Measurements from ENCODE around the gene CBFA2T3. TPM values are rescaled to one million over a fixed set of nuclear protein-coding genes. Genes with fewer than 3 reads are reported as not detected.

The CBFA2T3 gene
- total RNA-seq, 1 experiment from 2014 or later = not detected

GRCh38 chr16:88840600-88841215 is 136.3 kb downstream of the CBFA2T3 start:
- DNase-seq (ENCODE audit: low read depth) = no peak

GRCh38 chr16:88839745-88840599 is 137.0 kb downstream of the CBFA2T3 start:
- DNase-seq (ENCODE audit: low read depth) = no peak

GRCh38 chr16:88839026-88839529 is 137.9 kb downstream of the CBFA2T3 start:
- no peak for DNase-seq (ENCODE audit: low read depth)

GRCh38 chr16:88838566-88838965 is 138.4 kb downstream of the CBFA2T3 start:
- DNase-seq (ENCODE audit: low read depth) = no peak

- DNase-seq (ENCODE audit: low read depth) = no peak
Measured at GRCh38 chr16:88837806-88838205, 139.2 kb downstream of the CBFA2T3 start.

GRCh38 chr16:88836791-88837190 is 140.2 kb downstream of the CBFA2T3 start:
- DNase-seq (ENCODE audit: low read depth) = no peak

- no peak for DNase-seq (ENCODE audit: low read depth)
Measured at GRCh38 chr16:88835818-88836217, 141.2 kb downstream of the CBFA2T3 start.

GRCh38 chr16:88835383-88835782 is 141.6 kb downstream of the CBFA2T3 start:
- DNase-seq (ENCODE audit: low read depth) = no peak

GRCh38 chr16:88834670-88835069 is 142.3 kb downstream of the CBFA2T3 start:
- DNase-seq (ENCODE audit: low read depth) = no peak

GRCh38 chr16:88833086-88833485 is 143.9 kb downstream of the CBFA2T3 start:
- DNase-seq (ENCODE audit: low read depth) = no peak

- no peak for DNase-seq (ENCODE audit: low read depth)
Measured at GRCh38 chr16:88831838-88832237, 145.2 kb downstream of the CBFA2T3 start.

GRCh38 chr16:88830783-88831182 is 146.2 kb downstream of the CBFA2T3 start:
- no peak for DNase-seq (ENCODE audit: low read depth)

GRCh38 chr16:88830258-88830657 is 146.7 kb downstream of the CBFA2T3 start:
- no peak for DNase-seq (ENCODE audit: low read depth)

GRCh38 chr16:88828711-88829110 is 148.3 kb downstream of the CBFA2T3 start:
- no peak for DNase-seq (ENCODE audit: low read depth)

- no peak for DNase-seq (ENCODE audit: low read depth)
Measured at GRCh38 chr16:88827727-88828126, 149.3 kb downstream of the CBFA2T3 start.

GRCh38 chr16:88826070-88826840 is 150.8 kb downstream of the CBFA2T3 start:
- no peak for DNase-seq (ENCODE audit: low read depth)

- no peak for DNase-seq (ENCODE audit: low read depth)
Measured at GRCh38 chr16:88825146-88825545, 151.9 kb downstream of the CBFA2T3 start.

Other genes with a start within 250 kb of the CBFA2T3 start
- 49.1 and 89.6 TPM in 2 replicates for gene PIEZO1, start 192.0 kb downstream of the CBFA2T3 start, total RNA-seq (2014; rRNA removed; shearing (Covaris generic))
- gene CDT1, start 173.4 kb downstream of the CBFA2T3 start, total RNA-seq (2014; rRNA removed; shearing (Covaris generic)) = 12.8 and 44.4 TPM in 2 replicates
- gene APRT, start 165.3 kb downstream of the CBFA2T3 start, total RNA-seq (2014; rRNA removed; shearing (Covaris generic)) = 136 and 151 TPM in 2 replicates
- 28.9 and 34.1 TPM in 2 replicates for gene GALNS, start 120.3 kb downstream of the CBFA2T3 start, total RNA-seq (2014; rRNA removed; shearing (Covaris generic))
- gene TRAPPC2L, start 120.1 kb downstream of the CBFA2T3 start, total RNA-seq (2014; rRNA removed; shearing (Covaris generic)) = 36.8 and 48.4 TPM in 2 replicates
- not detected in 2 replicates for gene PABPN1L, start 110.5 kb downstream of the CBFA2T3 start, total RNA-seq (2014; rRNA removed; shearing (Covaris generic))
- gene ACSF3, start 116.6 kb upstream of the CBFA2T3 start, total RNA-seq (2014; rRNA removed; shearing (Covaris generic)) = 5.0 and 16.2 TPM in 2 replicates
- gene CDH15, start 194.5 kb upstream of the CBFA2T3 start, total RNA-seq (2014; rRNA removed; shearing (Covaris generic)) = 0.10 TPM in 1 of 2 replicates, not detected in the other
- gene SLC22A31, start 223.3 kb upstream of the CBFA2T3 start, total RNA-seq (2014; rRNA removed; shearing (Covaris generic)) = not detected in 2 replicates
- gene ZNF778, start 240.5 kb upstream of the CBFA2T3 start, total RNA-seq (2014; rRNA removed; shearing (Covaris generic)) = 12.9 and 23.1 TPM in 2 replicates

Data from M059J (cell line).